Transverse colon (tissue), 4 donors: ENCODE results near the gene IFI44. TPM values are rescaled to one million over a fixed set of nuclear protein-coding genes. Genes with fewer than 3 reads are reported as not detected.

Source experiments
- DNase-seq: peaks from one replicate; pipeline ENCODE4 v3.0.0-alpha.2; 2019
- H3K27ac ChIP-seq, 4 donors: fragments of 200-600 bp; sonication (generic); 2 replicates each; pipeline ENCODE4 v1.5.1; 2016 to 2018; ENCODE audit warnings: inconsistent platforms in 4 of 4
- H3K27me3 ChIP-seq: fragments of 200-600 bp; sonication (generic); 2 replicates; pipeline ENCODE4 v1.5.1; 2017; ENCODE audit warnings: inconsistent platforms
- H3K36me3 ChIP-seq, 4 donors: fragments of 200-600 bp; sonication (generic); 2 replicates each; pipeline ENCODE4 v1.5.1; 2017 to 2019; ENCODE audit warnings: inconsistent platforms in 4 of 4
- H3K4me1 ChIP-seq, 4 donors: fragments of 200-600 bp; sonication (generic); 2 replicates each; pipeline ENCODE4 v1.5.1; 2017 to 2020; ENCODE audit warnings: inconsistent platforms in 4 of 4
- H3K4me3 ChIP-seq, 4 donors: fragments of 200-600 bp; sonication (generic); 1 replicate in 1 of 4; 2 replicates in 3 of 4; pipeline versions ENCODE4 v1.5.1 to v1.6.1; 2017 to 2019; ENCODE audit warnings: inconsistent platforms in 4 of 4
- H3K9me3 ChIP-seq, 2 donors: fragments of 200-600 bp; sonication (generic); 2 replicates each; pipeline ENCODE4 v1.5.1; 2017 to 2019; ENCODE audit warnings: inconsistent platforms in 2 of 2
- CTCF ChIP-seq, 5 experiments: fragments of 200-600 bp in 3 of 5; fragments of 450-650 bp in 2 of 5; sonication (generic) in 3 of 5; IDR thresholded peaks; 1 replicate in 2 of 5; 2 replicates in 3 of 5; pipeline ENCODE4 v1.5.1; 2016 to 2017; ENCODE audit warnings: antibody characterized with exemption in 5 of 5, inconsistent platforms in 3 of 5, mild to moderate bottlenecking in 2 of 5, moderate library complexity in 1 of 5
- EP300 ChIP-seq: sonication (generic); formaldehyde crosslinking; IDR thresholded peaks from one replicate; pipeline ENCODE4 v1.6.1; 2017; ENCODE audit warnings: antibody characterized with exemption, low read depth
- POLR2A ChIP-seq: fragments of 450-650 bp; IDR thresholded peaks from one replicate; pipeline ENCODE4 v1.6.1; 2016; ENCODE audit warnings: antibody characterized with exemption, mild to moderate bottlenecking, moderate library complexity
- POLR2AphosphoS5 ChIP-seq, 3 donors: sonication (generic); formaldehyde crosslinking; IDR thresholded peaks; one replicate each; pipeline ENCODE4 v1.6.1; 2016; ENCODE audit warnings: antibody characterized with exemption in 3 of 3
- WGBS, 2 donors: methylation state at CpG; one replicate each; pipeline ENCODE4 v1.1.5; 2018; ENCODE audit warnings: low coverage in 1 of 2; 5-methylcytosine and 5-hydroxymethylcytosine counted together
- in situ Hi-C, 4 donors: fragments of 200-750 bp; cut with MboI; loops; one replicate each; pipeline versions ENCODE4 v1.15.0 to v1.15.1; 2017; ENCODE audit warnings: low sequenced_read_pairs in 3 of 4, low pct_ligation_motif_present in 1 of 4, low pct_unique_long_range_greater_than_20kb in 1 of 4
- intact Hi-C: fragments of 100-400 bp; cut with DNase I; formaldehyde crosslinking; loops from one replicate; pipeline ENCODE4 v1.15.1; 2023; ENCODE audit warnings: low total_unique reads
- total RNA-seq, 4 donors: library from RNA; depleted of rRNA; stranded (reverse); fragments of >200 nt; gene quantifications; one replicate each; pipeline ENCODE4 v1.1.0, GENCODE V29; 2016

Gene IFI44
- total RNA-seq, 4 donors from 2014 or later: 5.9 to 9.7 TPM; not detected in 2

- Histone ChIP-seq H3K4me1 (no peaks in the 10 kb centered on the region), H3K27me3 (no peaks in the 10 kb centered on the region), H3K27ac (no peak overlapping the region), H3K9me3 (no peaks in the 10 kb centered on the region), H3K4me3 (no peak overlapping the region), H3K36me3 (no peaks in the 10 kb centered on the region)
- no peak for DNase-seq
- WGBS, 2 donors: 53 to 54% methylated on average over 3 of the region's 3 CpGs
- TF ChIP-seq CTCF (IDR thresholded peaks at IDR 0.05) (no peak), POLR2A (no peak), EP300 (no peak), POLR2AphosphoS5 (IDR thresholded peaks at IDR 0.05) (no peak)
- intact Hi-C loops (loop anchor here (10.0 kb wide), 1 partner anchor 538 kb away; no protein-coding TSS in a partner anchor), in situ Hi-C loops (loop anchor here in 2 of 4 donors (10.0 kb wide), 2 partner anchors 78 to 538 kb away; no protein-coding TSS in a partner anchor)
Observed at GRCh38 chr1:78682496-78682895, 32.9 kb downstream of the IFI44 start.

GRCh38 chr1:78683079-78683478 lies 33.4 kb downstream of the IFI44 start:
- H3K36me3 ChIP-seq: no peaks in the 10 kb centered on the region
- no peak overlapping the region for H3K4me3 ChIP-seq
- no peaks in the 10 kb centered on the region for H3K9me3 ChIP-seq
- in situ Hi-C loops: loop anchor here in 2 of 4 donors (10.0 kb wide), 2 partner anchors 78 to 538 kb away; no protein-coding TSS in a partner anchor
- H3K4me1 ChIP-seq: no peaks in the 10 kb centered on the region
- no peak for TF ChIP-seq EP300
- no peak for TF ChIP-seq CTCF (IDR thresholded peaks at IDR 0.05)
- TF ChIP-seq POLR2A: no peak
- TF ChIP-seq POLR2AphosphoS5 (IDR thresholded peaks at IDR 0.05): no peak
- no peak for DNase-seq
- intact Hi-C loops: loop anchor here (10.0 kb wide), 1 partner anchor 538 kb away; no protein-coding TSS in a partner anchor
- 42 to 53% methylated on average over 2 of the region's 2 CpGs for WGBS, 2 donors
- H3K27me3 ChIP-seq: no peaks in the 10 kb centered on the region
- no peak overlapping the region for H3K27ac ChIP-seq

GRCh38 chr1:78687315-78687714 lies 37.7 kb downstream of the IFI44 start:
- no peaks in the 10 kb centered on the region for H3K36me3 ChIP-seq
- H3K4me1 ChIP-seq: no peaks in the 10 kb centered on the region
- no peaks in the 10 kb centered on the region for H3K27me3 ChIP-seq
- no peaks in the 10 kb centered on the region for H3K9me3 ChIP-seq
- no peak overlapping the region for H3K4me3 ChIP-seq
- intact Hi-C loops (loop anchor here (10.0 kb wide), 1 partner anchor 543 kb away; no protein-coding TSS in a partner anchor), in situ Hi-C loops (loop anchor here in 2 of 4 donors (10.0 kb wide), 2 partner anchors 83 to 543 kb away; no protein-coding TSS in a partner anchor)
- WGBS, 2 donors: 88 to 95% methylated on average over 1 of the region's 1 CpG
- H3K27ac ChIP-seq: no peak overlapping the region
- no peak for TF ChIP-seq EP300
- TF ChIP-seq POLR2A: no peak
- TF ChIP-seq POLR2AphosphoS5 (IDR thresholded peaks at IDR 0.05): no peak
- TF ChIP-seq CTCF (IDR thresholded peaks at IDR 0.05): no peak
- no peak for DNase-seq

- H3K4me3 ChIP-seq: no peak overlapping the region
- DNase-seq: no peak
- intact Hi-C loops: loop anchor here (10.0 kb wide), 1 partner anchor 543 kb away; no protein-coding TSS in a partner anchor
- H3K9me3 ChIP-seq: no peaks in the 10 kb centered on the region
- in situ Hi-C loops: loop anchor here in 2 of 4 donors (10.0 kb wide), 2 partner anchors 83 to 543 kb away; no protein-coding TSS in a partner anchor
- TF ChIP-seq POLR2A (no peak), CTCF (IDR thresholded peaks at IDR 0.05) (no peak), EP300 (no peak), POLR2AphosphoS5 (IDR thresholded peaks at IDR 0.05) (no peak)
- no peaks in the 10 kb centered on the region for H3K36me3 ChIP-seq
- H3K4me1 ChIP-seq: no peaks in the 10 kb centered on the region
- no peaks in the 10 kb centered on the region for H3K27me3 ChIP-seq
- no peak overlapping the region for H3K27ac ChIP-seq
- 53 to 63% methylated on average over 2 of the region's 2 CpGs for WGBS, 2 donors
Observed at GRCh38 chr1:78687914-78688313, 38.3 kb downstream of the IFI44 start.
